VCaP (cell line): Measurements from ENCODE around the gene TFF1.

Experiments
- H3K27ac ChIP-seq: fragments of 450-650 bp; 2 replicates; pipeline ENCODE4 v1.5.1; 2017
- CTCF ChIP-seq: fragments of 450-650 bp; conservative IDR thresholded peaks from 2 replicates; pipeline ENCODE4 v1.5.1; 2017; ENCODE audit warnings: mild to moderate bottlenecking, moderate library complexity

The TFF1 gene

GRCh38 chr21:42352441-42353095 is 13.8 kb downstream of the TFF1 start:
- H3K27ac ChIP-seq, result no peak overlapping the region
- no peak for TF ChIP-seq CTCF

- TF ChIP-seq CTCF, result no peak
- H3K27ac ChIP-seq, result no peak overlapping the region
These were observed 14.5 kb downstream of the TFF1 start for GRCh38 chr21:42351626-42352440.

- TF ChIP-seq CTCF, result no peak
- H3K27ac ChIP-seq, result no peak within 1 kb of the TSS
These were observed 15.4 kb downstream of the TFF1 start, which contains the start of gene TFF2 for GRCh38 chr21:42350927-42351426. Gene TFF2, minus strand, starts transcription at chr21:42350994. Its CDS starts 37 bp downstream, at chr21:42350957.

- no peak overlapping the region for H3K27ac ChIP-seq
- TF ChIP-seq CTCF, result no peak
These were observed 15.9 kb downstream of the TFF1 start for GRCh38 chr21:42350318-42350910.

GRCh38 chr21:42349420-42350317 is 16.7 kb downstream of the TFF1 start:
- no peak for TF ChIP-seq CTCF
- no peak overlapping the region for H3K27ac ChIP-seq

- H3K27ac ChIP-seq, result no peak overlapping the region
- no peak for TF ChIP-seq CTCF
These were observed 17.6 kb downstream of the TFF1 start for GRCh38 chr21:42348762-42349161.
